BLaER1 treated with 17β-estradiol and CSF1 and Interleukin-3, amounts not matched to agents 10 nM and 100 nM (cell line): ENCODE results near the gene ACMSD.

Source experiments
- H3K27ac ChIP-seq, 11 experiments: shearing (Covaris generic); formaldehyde crosslinking; 2 replicates each; pipeline ENCODE4 v1.8.1; 2022
- H3K27me3 ChIP-seq, 11 experiments: shearing (Covaris generic); formaldehyde crosslinking; 2 replicates each; pipeline ENCODE4 v1.8.1; 2022
- H3K36me3 ChIP-seq, 11 experiments: shearing (Covaris generic); formaldehyde crosslinking; 2 replicates each; pipeline ENCODE4 v1.8.1; 2022
- H3K4me1 ChIP-seq, 10 experiments: shearing (Covaris generic); formaldehyde crosslinking; 2 replicates each; pipeline ENCODE4 v1.8.1; 2022
- H3K4me2 ChIP-seq, 11 experiments: shearing (Covaris generic); formaldehyde crosslinking; 2 replicates each; pipeline ENCODE4 v1.8.1; 2022
- H3K4me3 ChIP-seq, 10 experiments: shearing (Covaris generic); formaldehyde crosslinking; 2 replicates each; pipeline ENCODE4 v1.8.1; 2022
- H3K9ac ChIP-seq, 11 experiments: shearing (Covaris generic); formaldehyde crosslinking; 2 replicates each; pipeline ENCODE4 v1.8.1; 2022
- H3K9me3 ChIP-seq, 11 experiments: shearing (Covaris generic); formaldehyde crosslinking; replicated peaks in 1 of 11; 2 replicates each; pipeline ENCODE4 v1.8.1; 2022
- H4K20me1 ChIP-seq, 11 experiments: shearing (Covaris generic); formaldehyde crosslinking; 2 replicates each; pipeline ENCODE4 v1.8.1; 2022
- Cebpa-rat ChIP-seq, 11 experiments: shearing (Covaris generic); IDR thresholded peaks; 2 replicates each; pipeline ENCODE4 v1.8.1; 2022

ACMSD gene

GRCh38 chr2:134943540-134943939 is 105.1 kb downstream of the ACMSD start:
- Histone ChIP-seq H3K4me2 (peak overlapping the region; percentile 65 to 95 (median 80); a peak in 21 of 22 replicates), H3K36me3 (peaks cover 75 to 89% (median 84%) of the 10 kb centered on the region in 11 experiments), H3K9me3 (peaks cover 0 to 12% (median 0%) of the 10 kb centered on the region in 11 experiments; a peak in 3 of 22 replicates), H3K27ac (peak overlapping the region in 10 of 11 experiments; percentile 24 to 79 (median 62); a peak in 20 of 22 replicates), H3K9ac (peak overlapping the region in 7 of 11 experiments; percentile 10 to 59 (median 22); a peak in 8 of 22 replicates), H4K20me1 (peaks cover under 1 to 95% (median 12%) of the 10 kb centered on the region in 11 experiments; a peak in 17 of 22 replicates), H3K4me1 (peaks cover 13 to 47% (median 31%) of the 10 kb centered on the region in 10 experiments), H3K4me3 (peak overlapping the region in 9 of 10 experiments; percentile 11 to 53 (median 26); a peak in 10 of 20 replicates), H3K27me3 (no peaks in the 10 kb centered on the region)
- no peak for TF ChIP-seq Cebpa-rat (IDR thresholded peaks at IDR 0.05)

GRCh38 chr2:134944975-134945374 is 106.6 kb downstream of the ACMSD start:
- no peak overlapping the region for H3K9ac ChIP-seq
- no peak overlapping the region for H3K4me3 ChIP-seq
- peak overlapping the region in 6 of 11 experiments; percentile 1 to 89 (median 23); a peak in 7 of 22 replicates for H3K4me2 ChIP-seq
- no peak for TF ChIP-seq Cebpa-rat (IDR thresholded peaks at IDR 0.05)
- H3K9me3 ChIP-seq = peaks cover 0 to 7% (median 0%) of the 10 kb centered on the region in 11 experiments; a peak in 3 of 22 replicates
- H3K27ac ChIP-seq = peak overlapping the region in 4 of 11 experiments; percentile 5 to 79 (median 41); a peak in 4 of 22 replicates
- no peaks in the 10 kb centered on the region for H3K27me3 ChIP-seq
- peaks cover 75 to 89% (median 84%) of the 10 kb centered on the region in 11 experiments for H3K36me3 ChIP-seq
- peaks cover 13 to 49% (median 31%) of the 10 kb centered on the region in 10 experiments for H3K4me1 ChIP-seq
- peaks cover under 1 to 95% (median 11%) of the 10 kb centered on the region in 11 experiments; a peak in 13 of 22 replicates for H4K20me1 ChIP-seq

DNA sequence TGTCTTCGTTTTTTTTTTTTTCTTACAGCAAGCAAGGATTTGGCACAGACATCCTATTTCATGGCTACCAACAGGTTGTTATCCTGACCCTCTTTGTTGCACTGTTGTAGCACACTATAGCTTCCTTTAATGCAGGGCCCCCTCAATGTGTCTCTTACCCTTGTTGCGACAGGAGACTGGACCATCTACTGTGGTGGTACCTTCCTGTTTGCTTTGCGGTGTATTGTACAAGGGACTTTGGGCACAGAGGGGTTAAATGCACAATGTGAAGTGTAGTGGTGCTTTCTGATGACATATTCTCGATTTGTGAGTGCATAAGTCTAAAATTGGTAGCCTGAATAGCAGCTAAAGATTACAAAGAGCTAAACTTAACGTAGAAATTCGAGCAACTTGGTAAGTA is 107.7 kb downstream of the ACMSD start:
- Histone ChIP-seq H3K9me3 (peaks cover 0 to 3% (median 0%) of the 10 kb centered on the region in 11 experiments; a peak in 2 of 22 replicates), H3K9ac (no peak overlapping the region), H3K36me3 (peaks cover 72 to 89% (median 83%) of the 10 kb centered on the region in 11 experiments), H3K27me3 (no peaks in the 10 kb centered on the region), H3K4me3 (no peak overlapping the region), H3K4me1 (peaks cover 16 to 55% (median 33%) of the 10 kb centered on the region in 10 experiments), H3K4me2 (no peak overlapping the region), H3K27ac (0 out of 22 replicates have a peak overlapping the region, but pooled peaks of 1 of the 11 experiments have one; percentile 22), H4K20me1 (peaks cover 0 to 95% (median 17%) of the 10 kb centered on the region in 11 experiments; a peak in 14 of 22 replicates)
- no peak for TF ChIP-seq Cebpa-rat (IDR thresholded peaks at IDR 0.05)

- Histone ChIP-seq H3K9ac (no peak overlapping the region), H3K4me2 (no peak overlapping the region; a peak in 1 of 22 replicates), H3K4me1 (peaks cover under 1 to 24% (median 2%) of the 10 kb centered on the region in 10 experiments; a peak in 14 of 20 replicates), H3K27ac (no peak overlapping the region; a peak in 1 of 22 replicates), H3K36me3 (peaks cover 93 to 100% (median 98%) of the 10 kb centered on the region in 11 experiments), H3K9me3 (no peaks in the 10 kb centered on the region), H4K20me1 (peaks cover 0 to 96% (median 18%) of the 10 kb centered on the region in 11 experiments; a peak in 13 of 22 replicates), H3K4me3 (no peak overlapping the region), H3K27me3 (no peaks in the 10 kb centered on the region)
- no peak for TF ChIP-seq Cebpa-rat (IDR thresholded peaks at IDR 0.05)
Observed at GRCh38 chr2:134949981-134950708, 111.7 kb downstream of the ACMSD start.

DNA sequence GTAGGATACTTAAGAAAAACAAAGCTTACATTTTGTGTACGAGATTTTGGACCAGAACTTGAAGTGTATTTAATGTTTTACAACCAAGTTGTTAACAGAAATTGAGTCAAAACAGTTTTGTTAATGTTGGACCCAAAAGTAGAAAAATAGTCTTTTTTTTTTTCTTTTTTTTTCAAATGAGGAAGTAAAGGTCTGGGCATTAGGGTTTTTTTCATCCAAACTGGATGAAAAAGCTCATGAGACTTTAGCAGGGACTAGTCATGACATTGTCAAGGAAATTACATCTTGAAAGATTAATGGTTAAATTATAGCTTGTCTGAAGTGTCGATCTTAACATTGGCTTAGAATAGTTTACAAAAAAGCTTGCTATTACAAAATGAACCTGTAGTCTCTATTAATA is 112.5 kb downstream of the ACMSD start:
- Histone ChIP-seq H3K9ac (no peak overlapping the region), H3K36me3 (peaks cover 93 to 100% (median 98%) of the 10 kb centered on the region in 11 experiments)

More for the DNA sequence above, 112.5 kb downstream of the ACMSD start:
- Histone ChIP-seq H3K27me3 (no peaks in the 10 kb centered on the region), H3K4me3 (no peak overlapping the region), H3K27ac (no peak overlapping the region; a peak in 1 of 22 replicates), H4K20me1 (peaks cover 0 to 95% (median 18%) of the 10 kb centered on the region in 11 experiments; a peak in 13 of 22 replicates), H3K9me3 (no peaks in the 10 kb centered on the region), H3K4me2 (no peak overlapping the region; a peak in 1 of 22 replicates), H3K4me1 (peaks cover 0 to 19% (median 0%) of the 10 kb centered on the region in 10 experiments; a peak in 7 of 20 replicates)
- TF ChIP-seq Cebpa-rat (IDR thresholded peaks at IDR 0.05) = no peak
